Liver (tissue), 9 donors: ENCODE measurements around the gene COL15A1. TPM values are rescaled to one million over a fixed set of nuclear protein-coding genes. Genes with fewer than 3 reads are reported as not detected.
A peak's percentile ranks its signal among the peaks of the same experiment; 100 is the strongest.

Source experiments
- DNase-seq: peaks from one replicate; pipeline ENCODE4 v3.0.0-alpha.2; 2017; ENCODE audit warnings: low spot score
- H3K27ac ChIP-seq, 2 donors: one replicate each; pipeline ENCODE4 v1.7.0; 2013; ENCODE audit warnings: inconsistent platforms in 2 of 2, low read length in 2 of 2, control low read depth in 1 of 2, low read depth in 1 of 2, mild to moderate bottlenecking in 1 of 2
- H3K27me3 ChIP-seq, 4 donors: one replicate each; pipeline versions ENCODE4 v1.6.1 to v1.7.0; 2013; ENCODE audit warnings: low read length in 3 of 4, inconsistent platforms in 1 of 4, mild to moderate bottlenecking in 1 of 4, moderate library complexity in 1 of 4; ENCODE audit not compliant: control insufficient read depth in 4 of 4, insufficient read depth in 4 of 4
- H3K36me3 ChIP-seq, 4 donors: one replicate each; pipeline versions ENCODE4 v1.6.1 to v1.7.0; 2013; ENCODE audit warnings: low read length in 3 of 4, mild to moderate bottlenecking in 3 of 4, low read depth in 1 of 4, moderate library complexity in 1 of 4; ENCODE audit not compliant: control insufficient read depth in 4 of 4, insufficient read depth in 3 of 4
- H3K4me1 ChIP-seq, 4 donors: one replicate each; pipeline versions ENCODE4 v1.6.1 to v1.7.0; 2013; ENCODE audit warnings: low read length in 3 of 4, mild to moderate bottlenecking in 3 of 4, moderate library complexity in 1 of 4; ENCODE audit not compliant: control insufficient read depth in 4 of 4, insufficient read depth in 4 of 4
- H3K4me3 ChIP-seq, 3 donors: one replicate each; pipeline versions ENCODE4 v1.6.1 to v1.7.0; 2013; ENCODE audit warnings: low read length in 3 of 3, control low read depth in 1 of 3, low read depth in 1 of 3, mild to moderate bottlenecking in 1 of 3
- H3K9ac ChIP-seq, 2 donors: one replicate each; pipeline ENCODE4 v1.7.0; 2013; ENCODE audit warnings: low read length in 2 of 2, mild to moderate bottlenecking in 2 of 2, moderate library complexity in 2 of 2, control low read depth in 1 of 2, low read depth in 1 of 2
- H3K9me3 ChIP-seq, 4 donors: one replicate each; pipeline versions ENCODE4 v1.6.1 to v1.7.0; 2013; ENCODE audit warnings: low read length in 3 of 4; ENCODE audit not compliant: control insufficient read depth in 4 of 4
- ATF3 ChIP-seq: IDR thresholded peaks from 2 replicates; pipeline ENCODE4 v1.6.1; 2016; ENCODE audit warnings: antibody characterized with exemption
- EGR1 ChIP-seq, 2 donors: IDR thresholded peaks; 2 replicates each; pipeline ENCODE4 v1.6.1; 2016 to 2018; ENCODE audit warnings: antibody characterized with exemption in 2 of 2, low read depth in 2 of 2
- FOXA1 ChIP-seq: IDR thresholded peaks from 2 replicates; pipeline ENCODE4 v1.6.1; 2016; ENCODE audit warnings: antibody characterized with exemption
- FOXA2 ChIP-seq: IDR thresholded peaks from 2 replicates; pipeline ENCODE4 v1.6.1; 2016; ENCODE audit warnings: antibody characterized with exemption
- HNF4A ChIP-seq, 2 donors: conservative IDR thresholded peaks; 2 replicates each; pipeline ENCODE4 v1.6.1; 2016; ENCODE audit warnings: antibody characterized with exemption in 2 of 2, mild to moderate bottlenecking in 2 of 2
- RAD21 ChIP-seq, 2 donors: IDR thresholded peaks; 2 replicates each; pipeline ENCODE4 v1.6.1; 2016; ENCODE audit warnings: antibody characterized with exemption in 2 of 2, mild to moderate bottlenecking in 2 of 2
- REST ChIP-seq: IDR thresholded peaks from 2 replicates; pipeline ENCODE4 v1.6.1; 2016; ENCODE audit warnings: antibody characterized with exemption, mild to moderate bottlenecking
- RXRA ChIP-seq, 2 donors: IDR thresholded peaks; 2 replicates each; pipeline ENCODE4 v1.6.1; 2017 to 2018; ENCODE audit warnings: antibody characterized with exemption in 2 of 2, mild to moderate bottlenecking in 1 of 2
- SP1 ChIP-seq: IDR thresholded peaks from 2 replicates; pipeline ENCODE4 v1.6.1; 2018; ENCODE audit warnings: antibody characterized with exemption, mild to moderate bottlenecking
- TAF1 ChIP-seq: conservative IDR thresholded peaks from 2 replicates; pipeline ENCODE4 v1.6.1; 2016; ENCODE audit warnings: antibody characterized with exemption, mild to moderate bottlenecking
- YY1 ChIP-seq: IDR thresholded peaks from 2 replicates; pipeline ENCODE4 v1.6.1; 2016; ENCODE audit warnings: antibody characterized with exemption, mild to moderate bottlenecking
- WGBS: extraction: QIAGEN DNeasy Blood & Tissue Kit; methylation state at CpG from one replicate; pipeline ENCODE4 v1.1.7; 2013; 5-methylcytosine and 5-hydroxymethylcytosine counted together
- polyA plus RNA-seq, 2 donors: library from polyadenylated mRNA; stranded (reverse) in 1 of 2; unstranded in 1 of 2; fragments of 200-250 nt in 1 of 2; fragments of >200 nt in 1 of 2; fragmentation: Nextera tagmentation in 1 of 2; extraction: Ambion mirVana in 1 of 2; gene quantifications; one replicate each; pipeline versions ENCODE4 v1.2.1 to v1.2.3, GENCODE V29; 2013 to 2015
- total RNA-seq, 2 donors: library from RNA; depleted of rRNA; stranded (reverse); fragments of >200 nt; gene quantifications; one replicate each; pipeline ENCODE4 v1.2.3, GENCODE V29; 2014
- donor health status: healthy.
- donor health status: healthy.
- donor health status: healthy.
- donor health status: healthy.
- donor health status: healthy.

COL15A1 gene
- total and polyA plus RNA-seq, 4 donors: 0.10 to 0.42 (median 0.24) TPM

GRCh38 chr9:99023231-99023630, 79.5 kb downstream of the COL15A1 start:
- H3K27ac ChIP-seq: no peak overlapping the region

GRCh38 chr9:99023831-99024230, 80.1 kb downstream of the COL15A1 start:
- TF ChIP-seq FOXA2 (no peak), TAF1 (no peak), EGR1 (IDR thresholded peaks at IDR 0.05; ENCODE audit: low read depth in 2 of 2) (no peak)
- no peak overlapping the region for H3K27ac ChIP-seq
- 80% methylated on average over 1 of the region's 1 CpG for WGBS
- no peak overlapping the region for H3K9ac ChIP-seq
- no peaks in the 10 kb centered on the region for H3K9me3 ChIP-seq
- no peaks in the 10 kb centered on the region for H3K36me3 ChIP-seq
- H3K4me1 ChIP-seq: no peaks in the 10 kb centered on the region
- no peak overlapping the region for H3K4me3 ChIP-seq
- no peak for DNase-seq
- H3K27me3 ChIP-seq: peaks cover 0 to 3% (median 1%) of the 10 kb centered on the region in 4 donors

More at GRCh38 chr9:99023231-99023630, 79.5 kb downstream of the COL15A1 start:
- Histone ChIP-seq H3K4me1 (no peaks in the 10 kb centered on the region), H3K9me3 (no peaks in the 10 kb centered on the region), H3K4me3 (no peak overlapping the region), H3K9ac (no peak overlapping the region), H3K27me3 (peaks cover 0 to 3% (median 1%) of the 10 kb centered on the region in 4 donors), H3K36me3 (no peaks in the 10 kb centered on the region)
- TF ChIP-seq EGR1 (IDR thresholded peaks at IDR 0.05; ENCODE audit: low read depth in 2 of 2) (no peak), FOXA2 (no peak), RAD21 (IDR thresholded peaks at IDR 0.05) (no peak), SP1 (no peak), FOXA1 (no peak), YY1 (no peak), RXRA (IDR thresholded peaks at IDR 0.05) (peak in 1 of 2 donors; percentile 14)
- 77% methylated on average over 8 of the region's 8 CpGs for WGBS
- no peak for DNase-seq

- no peak overlapping the region for H3K27ac ChIP-seq
- H3K27me3 ChIP-seq: peaks cover 0 to 3% (median 1%) of the 10 kb centered on the region in 4 donors
- H3K4me1 ChIP-seq: no peaks in the 10 kb centered on the region
- no peak for DNase-seq
- no peaks in the 10 kb centered on the region for H3K9me3 ChIP-seq
- H3K9ac ChIP-seq: no peak overlapping the region
- H3K4me3 ChIP-seq: no peak overlapping the region
- WGBS: 50% methylated on average over 6 of the region's 6 CpGs
- no peak for TF ChIP-seq TAF1
- no peak for TF ChIP-seq REST
- no peak for TF ChIP-seq EGR1 (IDR thresholded peaks at IDR 0.05; ENCODE audit: low read depth in 2 of 2)
- TF ChIP-seq HNF4A (conservative IDR thresholded peaks at IDR 0.05): no peak
- no peak for TF ChIP-seq ATF3
- H3K36me3 ChIP-seq: no peaks in the 10 kb centered on the region
These were observed 81.3 kb downstream of the COL15A1 start for GRCh38 chr9:99024959-99025358.
